B cell (primary cell): ENCODE results near the gene KLF1. TPM values are rescaled to one million over a fixed set of nuclear protein-coding genes. Genes with fewer than 3 reads are reported as not detected.

Source experiments
- ATAC-seq: fragments of 200-7000 bp; cut with Tn5 transposase; one replicate; pipeline ENCODE4 v1.10.0; 2021; ENCODE audit warnings: low read depth, mild to moderate bottlenecking, moderate number of reproducible peaks, moderate library complexity
- CTCF ChIA-PET: fragments of 350-600 bp; sonication (Branson Sonifier 250); formaldehyde crosslinking; loops from one replicate; lab custom pipeline; 2021; ENCODE audit warnings: antibody characterized with exemption, inconsistent platforms; lab: Charles Lee
- POLR2A ChIA-PET: fragments of 350-600 bp; sonication (Branson Sonifier 250); formaldehyde crosslinking; loops from one replicate; lab custom pipeline; 2021; ENCODE audit warnings: antibody characterized with exemption; lab: Charles Lee
- DNase-seq: peaks from one replicate; pipeline ENCODE4 v3.0.0; 2013
- H2AFZ ChIP-seq: 2 replicates; pipeline ENCODE4 v1.6.1; 2012; ENCODE audit warnings: mild to moderate bottlenecking, low read depth, low read length; ENCODE audit not compliant: insufficient read depth, poor library complexity, severe bottlenecking
- H3K27ac ChIP-seq, 2 donors: 1 replicate in 1 of 2; 2 replicates in 1 of 2; pipeline ENCODE4 v1.5.1; 2012 to 2013; ENCODE audit warnings: low read length in 2 of 2, mild to moderate bottlenecking in 2 of 2, moderate library complexity in 1 of 2
- H3K27me3 ChIP-seq, 4 experiments: fragments of 200-600 bp in 1 of 4; sonication (generic) in 1 of 4; replicated peaks in 1 of 4; 1 replicate in 2 of 4; 2 replicates in 2 of 4; pipeline versions ENCODE4 v1.6.1 to v1.7.0; 2013 to 2016; ENCODE audit warnings: low read length in 3 of 4, mild to moderate bottlenecking in 2 of 4, mixed read lengths in 1 of 4, moderate library complexity in 1 of 4; ENCODE audit not compliant: insufficient read depth in 4 of 4, control insufficient read depth in 3 of 4; ENCODE audit errors: control extremely low read depth in 1 of 4
- H3K36me3 ChIP-seq, 2 experiments: replicated peaks in 1 of 2; 1 replicate in 1 of 2; 2 replicates in 1 of 2; pipeline versions ENCODE4 v1.6.1 to v1.7.1; 2013; ENCODE audit warnings: low read length in 1 of 2; ENCODE audit not compliant: insufficient read depth in 2 of 2, control insufficient read depth in 1 of 2; ENCODE audit errors: control extremely low read depth in 1 of 2, extremely low read depth in 1 of 2
- H3K4me1 ChIP-seq, 2 donors: fragments of 200-600 bp in 1 of 2; sonication (generic) in 1 of 2; 1 replicate in 1 of 2; 2 replicates in 1 of 2; pipeline versions ENCODE4 v1.5.1 to v1.6.1; 2013 to 2017; ENCODE audit warnings: low read length in 2 of 2; ENCODE audit not compliant: control insufficient read depth in 2 of 2, insufficient read depth in 2 of 2
- H3K4me2 ChIP-seq: replicated peaks from 2 replicates; pipeline ENCODE3; 2012; ENCODE audit warnings: mild to moderate bottlenecking, low read depth, low read length; ENCODE audit not compliant: poor library complexity, severe bottlenecking
- H3K4me3 ChIP-seq, 5 experiments: fragments of 200-600 bp in 1 of 5; sonication (generic) in 1 of 5; 1 replicate in 3 of 5; 2 replicates in 2 of 5; pipeline versions ENCODE4 v1.5.1 to v1.7.0; 2011 to 2016; ENCODE audit warnings: low read length in 4 of 5, mild to moderate bottlenecking in 4 of 5, low read depth in 2 of 5, control low read depth in 1 of 5, moderate library complexity in 1 of 5; ENCODE audit not compliant: insufficient read depth in 1 of 5; ENCODE audit errors: control extremely low read depth in 1 of 5, extremely low read depth in 1 of 5
- H3K79me2 ChIP-seq: fragments of 200-600 bp; sonication (generic); one replicate; pipeline ENCODE4 v1.6.0; 2016; ENCODE audit warnings: low read length; ENCODE audit not compliant: control insufficient read depth, insufficient read depth
- H3K9ac ChIP-seq: fragments of 200-600 bp; sonication (generic); 2 replicates; pipeline ENCODE4 v1.6.1; 2017; ENCODE audit warnings: mild to moderate bottlenecking, low read length, moderate library complexity
- H3K9me3 ChIP-seq, 3 donors: one replicate each; pipeline versions ENCODE4 v1.6.1 to v1.7.1; 2013; ENCODE audit warnings: low read length in 2 of 3; ENCODE audit not compliant: control insufficient read depth in 2 of 3, insufficient read depth in 1 of 3; ENCODE audit errors: control extremely low read depth in 1 of 3
- H4K20me1 ChIP-seq: 2 replicates; pipeline ENCODE4 v1.6.0; 2012; ENCODE audit warnings: mild to moderate bottlenecking, low read length; ENCODE audit not compliant: insufficient read depth, control insufficient read depth, poor library complexity, severe bottlenecking
- H3K27ac Mint-ChIP-seq: one replicate; pipeline ENCODE4 v1.8.0; 2021; ENCODE audit warnings: mixed read lengths
- H3K27me3 Mint-ChIP-seq: one replicate; pipeline ENCODE4 v1.8.0; 2021; ENCODE audit warnings: mixed read lengths
- H3K4me1 Mint-ChIP-seq: one replicate; pipeline ENCODE4 v1.8.0; 2021; ENCODE audit warnings: mixed read lengths
- H3K4me3 Mint-ChIP-seq: one replicate; pipeline ENCODE4 v1.8.0; 2021; ENCODE audit warnings: mixed read lengths
- H3K9me3 Mint-ChIP-seq: one replicate; pipeline ENCODE4 v1.8.0; 2022; ENCODE audit warnings: mixed read lengths; ENCODE audit not compliant: insufficient read depth
- EZH2 ChIP-seq: IDR thresholded peaks from 2 replicates; pipeline ENCODE4 v1.6.1; 2012; ENCODE audit warnings: borderline replicate concordance, low read depth, mild to moderate bottlenecking, moderate library complexity, low read length; ENCODE audit not compliant: insufficient read depth, poor library complexity, severe bottlenecking
- WGBS: methylation state at CpG from one replicate; pipeline ENCODE4 v1.1.5; 2013; ENCODE audit warnings: missing lambda C conversion rate; ENCODE audit not compliant: insufficient coverage; 5-methylcytosine and 5-hydroxymethylcytosine counted together
- intact Hi-C: fragments of 100-400 bp; cut with micrococcal nuclease; formaldehyde crosslinking; loops from one replicate; pipeline ENCODE4 v1.10.0; 2022
- polyA plus RNA-seq: library from polyadenylated mRNA; depleted of rRNA; stranded (reverse); fragments of >200 nt; gene quantifications from 2 replicates; pipeline ENCODE4 v1.2.3, GENCODE V29; 2012
- total RNA-seq, 2 donors: library from RNA; stranded (reverse); fragments of 120-200 nt in 1 of 2; gene quantifications; 1 replicate in 1 of 2; 2 replicates in 1 of 2; pipeline versions ENCODE4 v1.2.3 to v1.2.4, GENCODE V29; 2013 to 2022
- TF ChIP-seq, protein P1 (sequence below): fragments of 200-600 bp; IDR thresholded peaks from one replicate; pipeline ENCODE4 v1.8.0; 2022; ENCODE audit warnings: antibody characterized with exemption, mild to moderate bottlenecking

KLF1 gene
- total and polyA plus RNA-seq, 2 donors (not counting 1 experiment from before 2014, with no cell fraction given) = not detected

DNA sequence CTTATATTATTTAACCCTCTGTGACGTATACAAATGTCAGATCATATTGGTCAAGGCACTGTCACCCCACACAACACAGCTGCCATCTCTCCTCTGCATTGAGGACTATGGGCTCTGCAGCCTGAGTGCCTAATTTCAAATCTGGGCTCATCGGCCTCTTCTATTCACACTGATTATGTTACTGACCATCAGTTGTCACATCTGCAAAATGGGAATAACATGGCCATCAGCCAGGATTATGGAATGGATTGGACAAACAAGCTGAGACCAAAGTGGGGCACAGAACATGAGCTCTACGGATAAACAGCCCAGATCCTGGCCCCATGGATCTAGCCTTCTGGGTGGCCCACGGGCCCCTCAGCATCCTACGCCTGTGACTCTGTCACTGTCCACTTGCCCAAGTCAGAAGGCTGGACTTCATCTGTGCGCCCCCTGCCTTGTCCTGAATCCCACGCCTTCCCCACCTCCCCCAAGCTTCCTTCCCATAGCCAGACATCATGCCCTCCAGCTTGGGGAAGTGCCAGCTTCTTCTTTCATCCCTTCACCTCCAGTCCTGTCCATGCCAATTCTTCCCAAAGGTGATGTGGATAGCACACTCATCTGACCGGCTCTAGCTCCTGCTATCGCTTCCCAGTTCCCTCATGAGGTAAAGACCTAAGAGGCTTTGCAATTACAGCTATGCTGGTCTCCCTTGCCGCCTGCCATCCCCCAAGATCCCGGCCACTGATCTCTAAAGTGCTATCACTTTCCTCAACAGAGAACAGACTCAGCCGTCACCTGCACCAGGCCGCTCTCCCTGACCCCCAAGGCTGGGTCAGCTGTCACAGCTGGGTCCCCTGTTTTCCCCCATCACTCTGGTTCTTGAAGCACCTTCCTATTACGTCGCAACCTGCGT lies 45.6 kb upstream of the KLF1 start:
- H3K9me3 Mint-ChIP-seq = no peaks in the 10 kb centered on the region
- 28% methylated on average over 15 of the region's 16 CpGs for WGBS
- peak overlapping the region; percentile 73 to 94 (median 88) for H3K4me3 ChIP-seq
- CTCF ChIA-PET = interaction anchor here (0.6 to 2.9 kb wide), 8 partner anchors 12 to 166 kb away, joined by 3 to 9 read pairs (median 4); no protein-coding TSS in a partner anchor
- peaks cover 60% of the 10 kb centered on the region for H3K79me2 ChIP-seq
- TF ChIP-seq EZH2 = no peak
- TF ChIP-seq, protein P1, sequence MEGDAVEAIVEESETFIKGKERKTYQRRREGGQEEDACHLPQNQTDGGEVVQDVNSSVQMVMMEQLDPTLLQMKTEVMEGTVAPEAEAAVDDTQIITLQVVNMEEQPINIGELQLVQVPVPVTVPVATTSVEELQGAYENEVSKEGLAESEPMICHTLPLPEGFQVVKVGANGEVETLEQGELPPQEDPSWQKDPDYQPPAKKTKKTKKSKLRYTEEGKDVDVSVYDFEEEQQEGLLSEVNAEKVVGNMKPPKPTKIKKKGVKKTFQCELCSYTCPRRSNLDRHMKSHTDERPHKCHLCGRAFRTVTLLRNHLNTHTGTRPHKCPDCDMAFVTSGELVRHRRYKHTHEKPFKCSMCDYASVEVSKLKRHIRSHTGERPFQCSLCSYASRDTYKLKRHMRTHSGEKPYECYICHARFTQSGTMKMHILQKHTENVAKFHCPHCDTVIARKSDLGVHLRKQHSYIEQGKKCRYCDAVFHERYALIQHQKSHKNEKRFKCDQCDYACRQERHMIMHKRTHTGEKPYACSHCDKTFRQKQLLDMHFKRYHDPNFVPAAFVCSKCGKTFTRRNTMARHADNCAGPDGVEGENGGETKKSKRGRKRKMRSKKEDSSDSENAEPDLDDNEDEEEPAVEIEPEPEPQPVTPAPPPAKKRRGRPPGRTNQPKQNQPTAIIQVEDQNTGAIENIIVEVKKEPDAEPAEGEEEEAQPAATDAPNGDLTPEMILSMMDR = no peak
- H3K27ac ChIP-seq = peak overlapping the region in 1 of 2 donors; percentile 73
- peak overlapping the region; percentile 84 for H2AFZ ChIP-seq
- H4K20me1 ChIP-seq = peaks cover 29% of the 10 kb centered on the region
- no peaks in the 10 kb centered on the region for H3K27me3 Mint-ChIP-seq
- no peaks in the 10 kb centered on the region for H3K9me3 ChIP-seq
- peak overlapping the region; percentile 90 for H3K4me3 Mint-ChIP-seq
- peaks cover 34% of the 10 kb centered on the region for H3K4me1 Mint-ChIP-seq
- peaks cover 26 to 37% of the 10 kb centered on the region in 2 donors for H3K4me1 ChIP-seq
- peak overlapping the region; percentile 83 for H3K27ac Mint-ChIP-seq
- intact Hi-C loops = loop anchor here (1.0 kb wide), 2 partner anchors 13 to 41 kb away; partner anchors contain the start of genes GCDH and RAD23A
- ATAC-seq = no peak
- peaks cover 5 to 29% of the 10 kb centered on the region in 2 experiments for H3K36me3 ChIP-seq
- H3K9ac ChIP-seq = peak overlapping the region; percentile 88
- peak overlapping the region; percentile 86 for H3K4me2 ChIP-seq
- POLR2A ChIA-PET = interaction anchor here (0.6 to 1.5 kb wide), 5 partner anchors 8 to 175 kb away, joined by 3 to 7 read pairs (median 4); partner anchors contain the start of gene SYCE2
- no peaks in the 10 kb centered on the region for H3K27me3 ChIP-seq
- no peak for DNase-seq
